NCI-H82 (cell line): ENCODE results near the gene CHD5.
"Not testable (repeated sequence)": the region's sequence is repeated elsewhere in the genome, so short reads cannot be mapped to it uniquely, and the experiment has no call there.

ENCODE experiments used
- DNase-seq: peaks from one replicate; lab custom pipeline; 2025; lab: John Stamatoyannopoulos, UW

CHD5 gene

GRCh38 chr1:6180268-6180706 is at the start of gene CHD5:
CHD5 (minus strand) TSS chr1:6180321; CDS start chr1:6180023, 298 bp downstream.
- peak; percentile 54 for DNase-seq

- no peak for DNase-seq
Observed at GRCh38 chr1:6225651-6226050, 45.5 kb upstream of the CHD5 start.

- DNase-seq, result no peak
Observed at GRCh38 chr1:6224718-6225117, 44.6 kb upstream of the CHD5 start.

GRCh38 chr1:6223617-6224016 is 43.5 kb upstream of the CHD5 start:
- DNase-seq, result no peak

- no peak for DNase-seq
Observed at GRCh38 chr1:6222636-6223035, 42.5 kb upstream of the CHD5 start.

- DNase-seq, result no peak
Observed at GRCh38 chr1:6221210-6221784, 41.2 kb upstream of the CHD5 start.

- peak; percentile 81 for DNase-seq
Observed at GRCh38 chr1:6220236-6220635, 40.1 kb upstream of the CHD5 start.

GRCh38 chr1:6219641-6220040 is 39.5 kb upstream of the CHD5 start:
- DNase-seq, result not testable (repeated sequence)

- no peak for DNase-seq
Observed at GRCh38 chr1:6218375-6219164, 38.4 kb upstream of the CHD5 start.

- no peak for DNase-seq
Observed at GRCh38 chr1:6212193-6212959, 32.3 kb upstream of the CHD5 start.

GRCh38 chr1:6211731-6212130 is 31.6 kb upstream of the CHD5 start:
- DNase-seq, result no peak

- DNase-seq, result no peak
Observed at GRCh38 chr1:6210591-6211355, 30.7 kb upstream of the CHD5 start.

GRCh38 chr1:6209661-6210580 is 29.8 kb upstream of the CHD5 start:
- DNase-seq, result peak; percentile 76

- DNase-seq, result peak; percentile 88
Observed at GRCh38 chr1:6208723-6209660, 28.9 kb upstream of the CHD5 start.

GRCh38 chr1:6207921-6208320 is 27.8 kb upstream of the CHD5 start:
- DNase-seq, result peak; percentile 26

GRCh38 chr1:6207075-6207885 is 27.2 kb upstream of the CHD5 start:
- DNase-seq, result no peak

GRCh38 chr1:6206520-6206855 is 26.4 kb upstream of the CHD5 start:
- no peak for DNase-seq

- peak; percentile 82 for DNase-seq
Observed at GRCh38 chr1:6205849-6206519, 25.9 kb upstream of the CHD5 start, which contains the start of gene RNF207. RNF207 (plus strand) TSS chr1:6206119; CDS start chr1:6206536, 417 bp downstream.
